ENCODE measurements around the gene MR1. TPM values are rescaled to one million over a fixed set of nuclear protein-coding genes. Genes with fewer than 3 reads are reported as not detected.

Gene MR1
- total and polyA plus RNA-seq, 9 of the 15 experiments (the other 6 are each of a cell fraction or from before 2014, with no cell fraction given) = 9.7 to 21.7 (median 15.6) TPM

DNA sequence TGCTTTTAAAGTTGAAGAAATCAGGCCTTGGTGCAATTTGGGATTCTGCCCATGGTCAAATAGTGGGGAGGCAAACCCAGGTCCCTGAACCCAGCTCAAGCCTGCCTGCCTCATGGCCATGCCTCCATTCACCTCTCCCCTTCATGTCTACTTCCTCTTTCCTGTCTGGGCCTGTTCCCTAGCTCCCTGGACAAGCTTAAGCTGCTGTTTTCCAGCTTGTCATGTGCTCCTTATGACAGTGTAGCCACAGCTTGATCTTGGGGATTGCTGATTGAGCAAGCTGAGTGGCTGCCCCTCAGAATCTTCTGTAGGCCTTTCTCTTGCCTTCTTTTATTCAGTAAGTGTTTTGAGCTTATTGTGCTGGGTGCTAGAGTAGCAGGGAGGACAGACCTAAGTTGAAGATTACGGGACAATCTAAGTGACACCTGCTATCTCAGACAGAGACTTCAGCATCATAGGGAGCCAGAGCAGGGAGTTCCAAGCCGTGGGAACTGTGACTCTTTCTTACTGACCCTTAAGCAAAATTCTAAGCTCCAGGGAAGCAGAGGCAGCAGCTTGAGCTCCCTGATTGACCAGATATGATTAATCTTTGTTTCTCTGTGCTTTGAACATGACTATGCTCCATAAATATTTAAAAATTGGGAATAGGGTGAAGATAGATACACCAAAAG, 520 bp upstream of the MR1 start (continued):
- TF ChIP-seq NR2C2 (CRISPR knock-in tag; IDR thresholded peaks at IDR 0.05) = no peak
- peak; percentile 85 for TF ChIP-seq NR2C2 (tag; IDR thresholded peaks at IDR 0.05)
- TF ChIP-seq BACH1 (tag; IDR thresholded peaks at IDR 0.05) = peak; percentile 66; the same call in 1 of the 2 replicates
- peak; percentile 82 for TF ChIP-seq GTF2E2 (tag; IDR thresholded peaks at IDR 0.05)
- peak; percentile 73 for TF ChIP-seq PTRF (tag; IDR thresholded peaks at IDR 0.05)
- peak; percentile 91 for TF ChIP-seq ZNF584 (CRISPR knock-in tag; IDR thresholded peaks at IDR 0.05; ENCODE audit: low read depth)
- peak; percentile 80 for TF ChIP-seq PYGO2 (tag; IDR thresholded peaks at IDR 0.05)
- TF ChIP-seq NFYB (IDR thresholded peaks at IDR 0.05; ENCODE audit: extremely low read depth, insufficient read length) = no peak
- peak in 1 of 2 experiments; percentile 38; a peak in 1 of 3 replicates for TF ChIP-seq CBX3 (IDR thresholded peaks at IDR 0.05; ENCODE audit: borderline replicate concordance in 1 of 2, low read length in 2 of 2)
- TF ChIP-seq CEBPG (CRISPR knock-in tag; IDR thresholded peaks at IDR 0.05) = no peak
- TF ChIP-seq CEBPG (tag; conservative IDR thresholded peaks at IDR 0.05 in 1 of 2, IDR thresholded peaks at IDR 0.05 in 1 of 2) = peak; percentile 30 to 69; a peak in 2 of 4 replicates
- no peak for TF ChIP-seq ID3 (CRISPR knock-in tag; IDR thresholded peaks at IDR 0.05)
- TF ChIP-seq ID3 (tag; IDR thresholded peaks at IDR 0.05) = peak; percentile 93
- TF ChIP-seq, protein P1, sequence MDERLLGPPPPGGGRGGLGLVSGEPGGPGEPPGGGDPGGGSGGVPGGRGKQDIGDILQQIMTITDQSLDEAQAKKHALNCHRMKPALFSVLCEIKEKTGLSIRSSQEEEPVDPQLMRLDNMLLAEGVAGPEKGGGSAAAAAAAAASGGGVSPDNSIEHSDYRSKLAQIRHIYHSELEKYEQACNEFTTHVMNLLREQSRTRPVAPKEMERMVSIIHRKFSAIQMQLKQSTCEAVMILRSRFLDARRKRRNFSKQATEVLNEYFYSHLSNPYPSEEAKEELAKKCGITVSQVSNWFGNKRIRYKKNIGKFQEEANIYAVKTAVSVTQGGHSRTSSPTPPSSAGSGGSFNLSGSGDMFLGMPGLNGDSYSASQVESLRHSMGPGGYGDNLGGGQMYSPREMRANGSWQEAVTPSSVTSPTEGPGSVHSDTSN (CRISPR knock-in tag; IDR thresholded peaks at IDR 0.05; ENCODE audit: low read depth) = no peak
- TF ChIP-seq, protein P1 (tag; conservative IDR thresholded peaks at IDR 0.05; ENCODE audit: low read depth) = 0 out of 2 replicates have a peak, but pooled peaks have one; percentile 8
- TF ChIP-seq L3MBTL2 (IDR thresholded peaks at IDR 0.05) = peak; percentile 95
- TF ChIP-seq, protein P2, sequence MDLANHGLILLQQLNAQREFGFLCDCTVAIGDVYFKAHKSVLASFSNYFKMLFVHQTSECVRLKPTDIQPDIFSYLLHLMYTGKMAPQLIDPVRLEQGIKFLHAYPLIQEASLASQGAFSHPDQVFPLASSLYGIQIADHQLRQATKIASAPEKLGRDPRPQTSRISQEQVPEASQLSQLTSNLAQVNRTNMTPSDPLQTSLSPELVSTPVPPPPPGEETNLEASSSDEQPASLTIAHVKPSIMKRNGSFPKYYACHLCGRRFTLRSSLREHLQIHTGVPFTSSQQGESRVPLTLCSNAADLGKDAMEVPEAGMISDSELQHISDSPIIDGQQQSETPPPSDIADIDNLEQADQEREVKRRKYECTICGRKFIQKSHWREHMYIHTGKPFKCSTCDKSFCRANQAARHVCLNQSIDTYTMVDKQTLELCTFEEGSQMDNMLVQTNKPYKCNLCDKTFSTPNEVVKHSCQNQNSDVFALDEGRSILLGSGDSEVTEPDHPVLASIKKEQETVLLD (IDR thresholded peaks at IDR 0.05) = no peak; the same call in 1 of the 2 replicates
- peak in 1 of 2 experiments; percentile 89; a peak in 2 of 4 replicates for TF ChIP-seq ZNF639 (CRISPR knock-in tag; conservative IDR thresholded peaks at IDR 0.05 in 1 of 2, IDR thresholded peaks at IDR 0.05 in 1 of 2)
- TF ChIP-seq RUNX1 (IDR thresholded peaks at IDR 0.05; ENCODE audit: low read depth) = no peak
- 0 out of 2 replicates have a peak, but pooled peaks have one; percentile 16 for TF ChIP-seq BHLHE40 (IDR thresholded peaks at IDR 0.05; ENCODE audit: low read length)
